ENCODE data around the gene MLN. TPM values are rescaled to one million over a fixed set of nuclear protein-coding genes. Genes with fewer than 3 reads are reported as not detected.

MLN gene
- total and polyA plus RNA-seq, 7 donors: not detected

- no peak for ATAC-seq
These were observed 1.4 kb downstream of the MLN start for GRCh38 chr6:33802186-33802958.

GRCh38 chr6:33801611-33802010, 2.2 kb downstream of the MLN start:
- DNase-seq (no peak), ATAC-seq (no peak)
- 76 to 88% (median 86%) methylated on average over 5 of the region's 5 CpGs for WGBS, 3 donors
- Histone ChIP-seq H3K27ac (no peak overlapping the region), H3K36me3 (ENCODE audit: insufficient read depth in 1 of 2, low read depth in 1 of 2) (no peaks in the 10 kb centered on the region), H3K4me1 (no peaks in the 10 kb centered on the region), H3K9me3 (no peaks in the 10 kb centered on the region), H3K27me3 (ENCODE audit: insufficient read depth in 3 of 3, low read length in 2 of 3) (peaks cover 0 to 19% (median 3%) of the 10 kb centered on the region in 3 donors), H3K4me3 (no peak overlapping the region)
- no peak for TF ChIP-seq CTCF (IDR thresholded peaks at IDR 0.05)
- intact Hi-C loops (cut with DNase I): no loop called here

More at GRCh38 chr6:33802186-33802958, 1.4 kb downstream of the MLN start:
- DNase-seq: no peak
- Histone ChIP-seq H3K4me1 (no peaks in the 10 kb centered on the region), H3K9me3 (no peaks in the 10 kb centered on the region), H3K27me3 (ENCODE audit: insufficient read depth in 3 of 3, low read length in 2 of 3) (peaks cover 0 to 20% (median 5%) of the 10 kb centered on the region in 3 donors), H3K27ac (no peak overlapping the region), H3K4me3 (no peak overlapping the region), H3K36me3 (ENCODE audit: insufficient read depth in 1 of 2, low read depth in 1 of 2) (no peaks in the 10 kb centered on the region)
- TF ChIP-seq CTCF (IDR thresholded peaks at IDR 0.05): no peak
- WGBS, 3 donors: 72 to 73% (median 73%) methylated on average over 14 of the region's 14 CpGs
- intact Hi-C loops (cut with DNase I): no loop called here

- Histone ChIP-seq H3K4me3 (no peak overlapping the region), H3K9me3 (no peaks in the 10 kb centered on the region), H3K27ac (no peak overlapping the region), H3K27me3 (ENCODE audit: insufficient read depth in 3 of 3, low read length in 2 of 3) (peaks cover 0 to 24% (median 5%) of the 10 kb centered on the region in 3 donors), H3K4me1 (no peaks in the 10 kb centered on the region), H3K36me3 (ENCODE audit: insufficient read depth in 1 of 2, low read depth in 1 of 2) (no peaks in the 10 kb centered on the region)
- ATAC-seq (no peak), DNase-seq (no peak)
- intact Hi-C loops (cut with DNase I): no loop called here
- TF ChIP-seq CTCF (IDR thresholded peaks at IDR 0.05): no peak
- 85 to 88% (median 87%) methylated on average over 13 of the region's 13 CpGs for WGBS, 3 donors
These were observed 3.4 kb downstream of the MLN start for GRCh38 chr6:33800248-33800969.

- intact Hi-C loops (cut with DNase I): no loop called here
- TF ChIP-seq CTCF (IDR thresholded peaks at IDR 0.05): no peak
- ATAC-seq: no peak
- Histone ChIP-seq H3K36me3 (ENCODE audit: insufficient read depth in 1 of 2, low read depth in 1 of 2) (no peaks in the 10 kb centered on the region), H3K4me1 (no peaks in the 10 kb centered on the region), H3K9me3 (no peaks in the 10 kb centered on the region), H3K27ac (no peak overlapping the region), H3K4me3 (no peak overlapping the region), H3K27me3 (ENCODE audit: insufficient read depth in 3 of 3, low read length in 2 of 3) (peaks cover 0 to 21% (median 5%) of the 10 kb centered on the region in 3 donors)
- DNase-seq: no peak
- 30 to 39% (median 31%) methylated on average over 4 of the region's 4 CpGs for WGBS, 3 donors
These were observed 4.2 kb downstream of the MLN start for GRCh38 chr6:33799454-33800113.

Measured in psoas muscle (tissue), 8 donors.